Measurements from ENCODE around the gene TBCD.

DNA sequence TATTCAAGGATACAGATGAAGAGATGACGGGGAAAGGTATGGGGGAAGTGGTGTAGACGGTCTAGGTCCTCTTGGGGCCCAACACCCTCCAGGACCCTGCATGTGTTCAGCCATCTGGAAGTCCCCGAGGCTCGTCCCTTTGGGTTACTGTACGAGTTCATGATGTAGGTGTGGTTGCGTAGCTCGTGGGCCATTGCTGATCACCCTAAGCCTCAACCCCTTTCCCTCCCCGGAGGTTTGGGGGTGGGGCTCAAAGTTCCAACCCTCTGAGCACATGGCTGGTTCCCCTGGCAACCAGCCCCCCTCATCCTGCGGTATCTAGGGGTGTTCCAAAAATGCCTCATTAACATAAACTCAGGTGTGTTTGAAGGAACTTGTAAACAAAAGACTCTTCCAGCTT is 228.8 kb downstream of the TBCD start:
- TF ChIP-seq, protein P1, sequence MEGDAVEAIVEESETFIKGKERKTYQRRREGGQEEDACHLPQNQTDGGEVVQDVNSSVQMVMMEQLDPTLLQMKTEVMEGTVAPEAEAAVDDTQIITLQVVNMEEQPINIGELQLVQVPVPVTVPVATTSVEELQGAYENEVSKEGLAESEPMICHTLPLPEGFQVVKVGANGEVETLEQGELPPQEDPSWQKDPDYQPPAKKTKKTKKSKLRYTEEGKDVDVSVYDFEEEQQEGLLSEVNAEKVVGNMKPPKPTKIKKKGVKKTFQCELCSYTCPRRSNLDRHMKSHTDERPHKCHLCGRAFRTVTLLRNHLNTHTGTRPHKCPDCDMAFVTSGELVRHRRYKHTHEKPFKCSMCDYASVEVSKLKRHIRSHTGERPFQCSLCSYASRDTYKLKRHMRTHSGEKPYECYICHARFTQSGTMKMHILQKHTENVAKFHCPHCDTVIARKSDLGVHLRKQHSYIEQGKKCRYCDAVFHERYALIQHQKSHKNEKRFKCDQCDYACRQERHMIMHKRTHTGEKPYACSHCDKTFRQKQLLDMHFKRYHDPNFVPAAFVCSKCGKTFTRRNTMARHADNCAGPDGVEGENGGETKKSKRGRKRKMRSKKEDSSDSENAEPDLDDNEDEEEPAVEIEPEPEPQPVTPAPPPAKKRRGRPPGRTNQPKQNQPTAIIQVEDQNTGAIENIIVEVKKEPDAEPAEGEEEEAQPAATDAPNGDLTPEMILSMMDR (IDR thresholded peaks at IDR 0.05; ENCODE audit: low read length), result no peak
- TF ChIP-seq EZH2phosphoT487 (IDR thresholded peaks at IDR 0.05; ENCODE audit: low read length) (no peak), EZH2 (optimal IDR thresholded peaks at IDR 0.05; ENCODE audit: low read depth, low read length) (no peak)
